ENCODE data around the gene MSH6. TPM values are rescaled to one million over a fixed set of nuclear protein-coding genes. Genes with fewer than 3 reads are reported as not detected.

MSH6 gene
- total and polyA plus RNA-seq, 2 of the 13 experiments (the other 11 are each of a cell fraction or from before 2014, with no cell fraction given) = 20.8 to 113 TPM

- no peak overlapping the region for H3K4me3 ChIP-seq (replicated peaks in 1 of 3; ENCODE audit: insufficient read depth in 1 of 3, low read depth in 2 of 3, low read length in 3 of 3)
- FAIRE-seq (no peak), DNase-seq (ENCODE audit: low spot score) (no peak), ATAC-seq (no peak)
- peaks cover 14 to 70% of the 10 kb centered on the region in 2 experiments for H3K36me3 ChIP-seq (replicated peaks in 1 of 2; ENCODE audit: control insufficient read depth in 1 of 2, insufficient read depth in 2 of 2, low read length in 2 of 2)
- H2AFZ ChIP-seq (ENCODE audit: low read length) = no peak overlapping the region
- H3K4me2 ChIP-seq (ENCODE audit: low read depth, low read length) = no peak overlapping the region
- intact Hi-C loops (cut with micrococcal nuclease; ENCODE audit: unreplicated experiment) = no loop called here
- H3K9ac ChIP-seq (ENCODE audit: insufficient read depth, low read depth, low read length) = no peak overlapping the region
- ChIA-PET POLR2A (no interaction called here), CTCF (ENCODE audit: low intra/inter-chr PET ratio, low total read pairs) (no interaction called here)
- H3K9me3 ChIP-seq (ENCODE audit: low read length) = no peaks in the 10 kb centered on the region
- no peak overlapping the region for H3K27ac ChIP-seq (ENCODE audit: extremely low read length, insufficient read depth, low read length)
- in situ Hi-C loops (cut with HindIII; ENCODE audit: extremely low pct_ligation_motif_present, low pct_unique_long_range_greater_than_20kb) = no loop called here
- H4K20me1 ChIP-seq (ENCODE audit: insufficient read depth, low read length) = no peaks in the 10 kb centered on the region; the same call in 1 of the 2 replicates
- H3K79me2 ChIP-seq (ENCODE audit: insufficient read depth, low read length) = no peaks in the 10 kb centered on the region
- H3K4me1 ChIP-seq (ENCODE audit: insufficient read depth, low read length) = no peaks in the 10 kb centered on the region
- no TSS peak for BruUV-seq (replicated peaks)
- no peaks in the 10 kb centered on the region for H3K27me3 ChIP-seq (ENCODE audit: control insufficient read depth in 1 of 2, insufficient read depth in 2 of 2, low read length in 2 of 2)
- TF ChIP-seq ZSCAN21 (CRISPR knock-in tag; IDR thresholded peaks at IDR 0.05; ENCODE audit: borderline replicate concordance) = no peak
- TF ChIP-seq TBX2 (CRISPR knock-in tag; IDR thresholded peaks at IDR 0.05; ENCODE audit: borderline replicate concordance) = no peak
- TF ChIP-seq TEF (CRISPR knock-in tag; IDR thresholded peaks at IDR 0.05) = no peak
- no peak for TF ChIP-seq KLF15 (CRISPR knock-in tag; IDR thresholded peaks at IDR 0.05; ENCODE audit: borderline replicate concordance)
- TF ChIP-seq MTA3 (CRISPR knock-in tag; IDR thresholded peaks at IDR 0.05) = no peak
- no peak for TF ChIP-seq HMGXB3 (CRISPR knock-in tag; IDR thresholded peaks at IDR 0.05; ENCODE audit: borderline replicate concordance)
- no peak for TF ChIP-seq ZBTB34 (CRISPR knock-in tag; IDR thresholded peaks at IDR 0.05)
- TF ChIP-seq ZNF251 (CRISPR knock-in tag; IDR thresholded peaks at IDR 0.05) = no peak
- no peak for TF ChIP-seq HDAC2 (CRISPR knock-in tag; IDR thresholded peaks at IDR 0.05)
- no peak for TF ChIP-seq TRAFD1 (CRISPR knock-in tag; IDR thresholded peaks at IDR 0.05; ENCODE audit: borderline replicate concordance)
- no peak for TF ChIP-seq HNF4A (CRISPR knock-in tag; IDR thresholded peaks at IDR 0.05)
- no peak for TF ChIP-seq MAF1 (CRISPR knock-in tag; IDR thresholded peaks at IDR 0.05; ENCODE audit: borderline replicate concordance)
- no peak for TF ChIP-seq MLLT10 (CRISPR knock-in tag; IDR thresholded peaks at IDR 0.05)
Observed at GRCh38 chr2:47810850-47811249, 27.9 kb downstream of the MSH6 start.
